Fibroblast of lung (primary cell): ENCODE measurements around the gene MYOD1.

ENCODE experiments used
- EZH2 ChIP-seq: IDR thresholded peaks from 2 replicates; pipeline ENCODE4 v1.5.1; 2012; ENCODE audit warnings: low read length, control low read depth, mild to moderate bottlenecking; ENCODE audit errors: missing control alignments
- TF ChIP-seq, protein P1 (sequence below), 2 donors: IDR thresholded peaks in 1 of 2; conservative IDR thresholded peaks in 1 of 2; 1 replicate in 1 of 2; 2 replicates in 1 of 2; pipeline ENCODE4 v1.5.1; 2011 to 2012; ENCODE audit warnings: low read length in 2 of 2, control low read depth in 1 of 2, inconsistent platforms in 1 of 2, low read depth in 1 of 2, mild to moderate bottlenecking in 1 of 2

DNA sequence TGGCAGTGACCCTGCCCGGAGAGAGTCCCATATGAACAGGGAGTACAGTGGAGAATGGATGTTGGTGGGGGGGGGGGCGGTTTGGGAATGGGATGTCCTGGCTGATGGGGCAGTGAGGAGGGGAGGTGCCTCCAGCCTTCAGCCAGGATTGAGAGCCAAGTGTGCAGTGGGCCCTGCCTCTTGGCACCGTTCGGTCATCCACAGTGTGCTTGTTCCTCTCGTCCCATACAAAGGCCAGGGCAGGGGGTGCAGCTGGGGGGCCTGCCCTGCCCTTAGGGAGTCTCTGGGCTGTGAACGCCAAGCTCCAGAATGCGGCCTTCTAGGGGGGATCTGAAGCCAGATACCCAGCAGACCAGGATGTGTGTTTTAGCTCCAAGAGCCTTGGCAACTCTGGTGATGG lies 49.2 kb downstream of the MYOD1 start:
- TF ChIP-seq EZH2, result no peak
- TF ChIP-seq, protein P1, sequence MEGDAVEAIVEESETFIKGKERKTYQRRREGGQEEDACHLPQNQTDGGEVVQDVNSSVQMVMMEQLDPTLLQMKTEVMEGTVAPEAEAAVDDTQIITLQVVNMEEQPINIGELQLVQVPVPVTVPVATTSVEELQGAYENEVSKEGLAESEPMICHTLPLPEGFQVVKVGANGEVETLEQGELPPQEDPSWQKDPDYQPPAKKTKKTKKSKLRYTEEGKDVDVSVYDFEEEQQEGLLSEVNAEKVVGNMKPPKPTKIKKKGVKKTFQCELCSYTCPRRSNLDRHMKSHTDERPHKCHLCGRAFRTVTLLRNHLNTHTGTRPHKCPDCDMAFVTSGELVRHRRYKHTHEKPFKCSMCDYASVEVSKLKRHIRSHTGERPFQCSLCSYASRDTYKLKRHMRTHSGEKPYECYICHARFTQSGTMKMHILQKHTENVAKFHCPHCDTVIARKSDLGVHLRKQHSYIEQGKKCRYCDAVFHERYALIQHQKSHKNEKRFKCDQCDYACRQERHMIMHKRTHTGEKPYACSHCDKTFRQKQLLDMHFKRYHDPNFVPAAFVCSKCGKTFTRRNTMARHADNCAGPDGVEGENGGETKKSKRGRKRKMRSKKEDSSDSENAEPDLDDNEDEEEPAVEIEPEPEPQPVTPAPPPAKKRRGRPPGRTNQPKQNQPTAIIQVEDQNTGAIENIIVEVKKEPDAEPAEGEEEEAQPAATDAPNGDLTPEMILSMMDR (conservative IDR thresholded peaks at IDR 0.05 in 1 of 2, IDR thresholded peaks at IDR 0.05 in 1 of 2; ENCODE audit: low read depth in 1 of 2, low read length in 2 of 2), result no peak
